HepG2 (cell line): ENCODE results near the gene C5. TPM values are rescaled to one million over a fixed set of nuclear protein-coding genes. Genes with fewer than 3 reads are reported as not detected.

ENCODE experiments used
- ATAC-seq: fragments of 200-7000 bp; cut with Tn5 transposase; 3 replicates; pipeline ENCODE4 v1.9.1; 2020; ENCODE audit warnings: mild to moderate bottlenecking, moderate library complexity
- Bru-seq: library from RNA; stranded (reverse); fragments of 400-500 nt; gene quantifications from one replicate; lab custom pipeline; 2021; lab: Mats Ljungman, UMichigan
- BruChase-seq, 2 experiments: library from RNA; stranded (reverse); fragments of 400-500 nt; gene quantifications; one replicate each; lab custom pipeline; 2021; lab: Mats Ljungman, UMichigan
- BruUV-seq: library from RNA; stranded (reverse); fragments of 400-500 nt; replicated peaks from 2 replicates; lab custom pipeline; 2021; lab: Mats Ljungman, UMichigan
- CTCF ChIA-PET: fragments of 300-600 bp; formaldehyde crosslinking; extraction: SDS; loops from one replicate; lab custom pipeline; 2021; ENCODE audit warnings: low total read pairs, inconsistent platforms, low intra/inter-chr PET ratio; lab: Yijun Ruan, JAX
- POLR2A ChIA-PET: fragments of 350-600 bp; sonication (Branson Sonifier 250); formaldehyde crosslinking; loops from one replicate; lab custom pipeline; 2020; ENCODE audit warnings: antibody characterized with exemption, inconsistent platforms; lab: Yijun Ruan, JAX
- DNase-seq: peaks from one replicate; pipeline ENCODE4 v3.0.0-alpha.2; 2015; ENCODE audit warnings: low spot score
- FAIRE-seq: peaks from 3 replicates; lab custom pipeline; 2011; peaks lifted over from hg19 to GRCh38; lab: Jason Lieb, UNC
- H2AFZ ChIP-seq: one replicate; pipeline ENCODE4 v1.6.1; 2011; ENCODE audit warnings: low read length, inconsistent platforms
- H3K27ac ChIP-seq: fragments of 300-600 bp; 3 replicates; pipeline ENCODE4 v1.8.0; 2011; ENCODE audit warnings: mixed run types, mild to moderate bottlenecking, mixed read lengths, low read length, inconsistent platforms; ENCODE audit not compliant: insufficient read depth; ENCODE audit errors: extremely low read length
- H3K27me3 ChIP-seq, 2 experiments: fragments of 200-600 bp in 1 of 2; 2 replicates in 1 of 2; 3 replicates in 1 of 2; pipeline versions ENCODE4 v1.6.0 to v1.8.0; 2011; ENCODE audit warnings: low read length in 2 of 2, mild to moderate bottlenecking in 2 of 2, moderate library complexity in 2 of 2, inconsistent platforms in 1 of 2; ENCODE audit not compliant: insufficient read depth in 2 of 2, control insufficient read depth in 1 of 2
- H3K36me3 ChIP-seq, 2 experiments: fragments of 200-600 bp in 1 of 2; replicated peaks in 1 of 2; 2 replicates in 1 of 2; 3 replicates in 1 of 2; pipeline versions ENCODE4 v1.5.1 to v1.8.0; 2011; ENCODE audit warnings: low read length in 2 of 2, inconsistent platforms in 1 of 2; ENCODE audit not compliant: insufficient read depth in 2 of 2, control insufficient read depth in 1 of 2
- H3K4me1 ChIP-seq: 2 replicates; pipeline ENCODE4 v1.5.1; 2012; ENCODE audit warnings: low read length, inconsistent platforms; ENCODE audit not compliant: insufficient read depth
- H3K4me2 ChIP-seq: 2 replicates; pipeline ENCODE4 v1.6.0; 2011; ENCODE audit warnings: low read depth, low read length, inconsistent platforms
- H3K4me3 ChIP-seq, 3 experiments: fragments of 200-600 bp in 1 of 3; sonication (generic), shearing (Covaris generic) in 1 of 3; replicated peaks in 1 of 3; 2 replicates each; pipeline ENCODE4 v1.5.1; 2011 to 2016; ENCODE audit warnings: low read length in 3 of 3, inconsistent platforms in 2 of 3, low read depth in 2 of 3, mild to moderate bottlenecking in 2 of 3, control low read depth in 1 of 3, mixed read lengths in 1 of 3; ENCODE audit not compliant: insufficient read depth in 1 of 3
- H3K79me2 ChIP-seq: one replicate; pipeline ENCODE4 v1.6.1; 2011; ENCODE audit warnings: low read length, inconsistent platforms; ENCODE audit not compliant: insufficient read depth
- H3K9ac ChIP-seq: 2 replicates; pipeline ENCODE4 v1.6.0; 2011; ENCODE audit warnings: mild to moderate bottlenecking, low read depth, low read length, inconsistent platforms; ENCODE audit not compliant: insufficient read depth
- H3K9me3 ChIP-seq: 2 replicates; pipeline ENCODE4 v1.5.1; 2012; ENCODE audit warnings: mild to moderate bottlenecking, low read length
- H4K20me1 ChIP-seq: 2 replicates; pipeline ENCODE4 v1.6.0; 2011; ENCODE audit warnings: inconsistent platforms, mild to moderate bottlenecking, low read length, moderate library complexity; ENCODE audit not compliant: insufficient read depth
- ATAD3A ChIP-seq: sonication (generic); formaldehyde crosslinking; IDR thresholded peaks from 2 replicates; pipeline ENCODE4 v1.4.0; 2020; ENCODE audit warnings: missing genetic modification reagents
- FOXA3 ChIP-seq: IDR thresholded peaks from 2 replicates; pipeline ENCODE4 v1.6.1; 2016; ENCODE audit warnings: missing genetic modification reagents, missing compliant biosample characterization
- HMGXB3 ChIP-seq: sonication (generic); formaldehyde crosslinking; IDR thresholded peaks from 2 replicates; pipeline ENCODE4 v1.4.0; 2020; ENCODE audit warnings: missing genetic modification reagents, borderline replicate concordance
- HNF4A ChIP-seq: sonication (generic); formaldehyde crosslinking; IDR thresholded peaks from 2 replicates; pipeline ENCODE4 v1.4.0; 2020; ENCODE audit warnings: missing genetic modification reagents
- ZBTB26 ChIP-seq: IDR thresholded peaks from 2 replicates; pipeline ENCODE4 v1.6.1; 2016; ENCODE audit warnings: missing compliant biosample characterization, missing genetic modification reagents, borderline replicate concordance
- ZNF292 ChIP-seq: sonication (generic); formaldehyde crosslinking; IDR thresholded peaks from 2 replicates; pipeline ENCODE4 v1.8.1; 2022; ENCODE audit warnings: mild to moderate bottlenecking, low read depth, missing genetic modification reagents, borderline replicate concordance
- WGBS: methylation state at CpG from one replicate; pipeline ENCODE4 v1.1.6; 2017; ENCODE audit warnings: low lambda C conversion rate; 5-methylcytosine and 5-hydroxymethylcytosine counted together
- in situ Hi-C: cut with HindIII; loops from 2 replicates; pipeline ENCODE4 v1.10.0; 2017; ENCODE audit warnings: low pct_unique_long_range_greater_than_20kb; ENCODE audit not compliant: extremely low pct_ligation_motif_present
- intact Hi-C: fragments of 100-400 bp; cut with micrococcal nuclease; formaldehyde crosslinking; loops from one replicate; pipeline ENCODE4 v1.10.0; 2022; ENCODE audit not compliant: unreplicated experiment
- long read RNA-seq, 2 experiments: library from RNA in 1 of 2; library from polyadenylated mRNA in 1 of 2; stranded (forward) in 1 of 2; unstranded in 1 of 2; transcript quantifications; one replicate each; pipeline ENCODE4 v2.0.0, GENCODE V29; 2019 to 2022
- polyA minus RNA-seq, 3 experiments: library from RNA; depleted of rRNA, polyadenylated mRNA; stranded (reverse); fragments of >200 nt; gene quantifications; 2 replicates each; pipeline ENCODE4 v1.2.3, GENCODE V29; 2011; ENCODE audit warnings: low replicate concordance in 1 of 3
- polyA plus RNA-seq, 8 experiments: library from polyadenylated mRNA; depleted of rRNA in 3 of 8; stranded (reverse) in 7 of 8; unstranded in 1 of 8; fragments of >200 nt; fragmentation: Illumina TruSeq in 4 of 8; extraction: Trizol in 4 of 8; gene quantifications; 2 replicates each; pipeline versions ENCODE4 v1.2.1 to v1.2.3, GENCODE V29; 2011 to 2016; ENCODE audit warnings: low read depth in 4 of 8, missing spikeins in 1 of 8, mixed read lengths in 1 of 8; ENCODE audit not compliant: insufficient read depth in 1 of 8
- total RNA-seq, 5 experiments: library from RNA; depleted of rRNA; stranded (reverse); fragments of >200 nt; fragmentation: Illumina TruSeq; extraction: Trizol; gene quantifications; 2 replicates each; pipeline ENCODE4 v1.2.3, GENCODE V29; 2016; ENCODE audit warnings: low read depth in 1 of 5

Gene C5
- total RNA-seq (2016; rRNA removed; fragmentation: Illumina TruSeq; extraction: Trizol) (29.8 and 57.6 TPM in 2 replicates), polyA plus RNA-seq (2011; rRNA removed) (192 and 242 TPM in 2 replicates), polyA minus RNA-seq (2011; rRNA and poly(A)+ RNA removed; ENCODE audit: low replicate concordance) (1.5 and 59.8 TPM in 2 replicates), Bru-seq, nascent RNA (percentile 74 among the genes with signal in this experiment), BruChase-seq, experiment 1, labeled RNA remaining after a 6-hour chase (percentile 78 among the genes with signal in this experiment), BruChase-seq, experiment 2, labeled RNA remaining after a 2-hour chase (percentile 75 among the genes with signal in this experiment)
- total RNA-seq (2016; cell fraction: cytosol; rRNA removed; fragmentation: Illumina TruSeq; extraction: Trizol; ENCODE audit: low read depth), result 5.8 and 7.1 TPM in 2 replicates
- total RNA-seq (2016; cell fraction: insoluble cytoplasmic fraction; rRNA removed; fragmentation: Illumina TruSeq; extraction: Trizol), result 28.2 and 56.6 TPM in 2 replicates
- total RNA-seq (2016; cell fraction: membrane; rRNA removed; fragmentation: Illumina TruSeq; extraction: Trizol), result 5.7 and 8.3 TPM in 2 replicates
- 61.5 and 74.8 TPM in 2 replicates for total RNA-seq (2016; cell fraction: nucleus; rRNA removed; fragmentation: Illumina TruSeq; extraction: Trizol)
- polyA plus RNA-seq (2011; cell fraction: cytosol; rRNA removed), result 79.8 and 172 TPM in 2 replicates
- polyA plus RNA-seq (2011; cell fraction: nucleus; rRNA removed), result 116 and 151 TPM in 2 replicates
- polyA plus RNA-seq (2012), result 82.5 and 211 TPM in 2 replicates
- 1.4 and 1.8 TPM in 2 replicates for polyA plus RNA-seq (2016; cell fraction: cytosol; fragmentation: Illumina TruSeq; extraction: Trizol; ENCODE audit: low read depth)
- polyA plus RNA-seq (2016; cell fraction: insoluble cytoplasmic fraction; fragmentation: Illumina TruSeq; extraction: Trizol; ENCODE audit: low read depth), result 14.3 and 16.7 TPM in 2 replicates
- polyA plus RNA-seq (2016; cell fraction: membrane; fragmentation: Illumina TruSeq; extraction: Trizol; ENCODE audit: low read depth), result 2.3 and 2.7 TPM in 2 replicates
- polyA plus RNA-seq (2016; cell fraction: nucleus; fragmentation: Illumina TruSeq; extraction: Trizol; ENCODE audit: insufficient read depth, low read depth), result 55.2 and 57.5 TPM in 2 replicates
- polyA minus RNA-seq (2011; cell fraction: cytosol; rRNA and poly(A)+ RNA removed), result 115 and 233 TPM in 2 replicates
- polyA minus RNA-seq (2011; cell fraction: nucleus; rRNA and poly(A)+ RNA removed), result 307 and 447 TPM in 2 replicates
- long read RNA-seq, experiment 1, partial matches to known transcripts, result 16 of 19 reads
- long read RNA-seq, experiment 1, other reads (novel, unspliced or antisense), result 3 of 19 reads
- long read RNA-seq, experiment 2, full-length matches to known transcripts, result 18 of 177 reads
- long read RNA-seq, experiment 2, partial matches to known transcripts, result 117 of 177 reads
- long read RNA-seq, experiment 2, other reads (novel, unspliced or antisense), result 42 of 177 reads

- ChIA-PET POLR2A (interaction anchor here (0.8 to 2.4 kb wide), 4 partner anchors 10 to 320 kb away, joined by 3 to 6 read pairs (median 4); no protein-coding TSS in a partner anchor), CTCF (interaction anchor here (1.4 kb wide), 1 partner anchor 10 kb away, joined by 4 read pairs; no protein-coding TSS in a partner anchor)
- H3K27me3 ChIP-seq, result no peaks in the 10 kb centered on the region
- H3K9me3 ChIP-seq, result no peaks in the 10 kb centered on the region
- ATAC-seq, result peak; percentile 36
- H3K9ac ChIP-seq, result peak within 1 kb of the TSS; percentile 58; the same call in 1 of the 2 replicates
- intact Hi-C loops (loop anchor here (10.0 kb wide), 1 partner anchor 134 kb away; no protein-coding TSS in a partner anchor), in situ Hi-C loops (no loop called here)
- H3K27ac ChIP-seq, result peak within 1 kb of the TSS; percentile 71
- H4K20me1 ChIP-seq, result peaks cover 19% of the 10 kb centered on the region
- DNase-seq, result peak; percentile 67
- H3K36me3 ChIP-seq, result no peaks in the 10 kb centered on the region
- no peak within 1 kb of the TSS for H2AFZ ChIP-seq
- H3K4me1 ChIP-seq, result peaks cover 64% of the 10 kb centered on the region
- peak within 1 kb of the TSS; percentile 50 to 95 (median 72) for H3K4me3 ChIP-seq
- no TSS peak for BruUV-seq
- peak within 1 kb of the TSS; percentile 95 for H3K4me2 ChIP-seq
- FAIRE-seq, result no peak
- peaks cover 47% of the 10 kb centered on the region for H3K79me2 ChIP-seq
- 2% methylated on average over 6 of the region's 6 CpGs for WGBS
- 0 out of 2 replicates have a peak, but pooled peaks have one; percentile 31 for TF ChIP-seq ZBTB26
- TF ChIP-seq ZNF292 (CRISPR knock-in tag), result no peak
- no peak for TF ChIP-seq HMGXB3
- TF ChIP-seq HNF4A (CRISPR knock-in tag), result 0 out of 2 replicates have a peak, but pooled peaks have one; percentile 10
- TF ChIP-seq FOXA3 (CRISPR knock-in tag), result peak; percentile 60
- no peak for TF ChIP-seq ATAD3A
Measured at GRCh38 chr9:121050128-121050988, at the start of gene C5. Gene C5, minus strand, starts transcription at chr9:121050275. Its CDS starts 29 bp downstream, at chr9:121050246.
